Adrenal gland (tissue), 5 donors: ENCODE data around the gene VPS35L.

Experiments used
- POLR2A ChIP-seq, 2 donors: fragments of 450-650 bp; IDR thresholded peaks; one replicate each; pipeline ENCODE4 v1.6.1; 2017; ENCODE audit warnings: antibody characterized with exemption in 2 of 2, mild to moderate bottlenecking in 2 of 2, moderate library complexity in 1 of 2
- TF ChIP-seq, protein P1 (sequence below), 6 experiments: fragments of 450-650 bp in 4 of 6; fragments of 200-600 bp in 2 of 6; sonication (generic) in 1 of 6; IDR thresholded peaks; 1 replicate in 5 of 6; 2 replicates in 1 of 6; pipeline versions ENCODE4 v1.5.1 to v1.8.0; 2016 to 2021; ENCODE audit warnings: antibody characterized with exemption in 6 of 6, mild to moderate bottlenecking in 2 of 6, moderate library complexity in 1 of 6
- donor health status: DM: no; HTN: no; CAD: no.

DNA sequence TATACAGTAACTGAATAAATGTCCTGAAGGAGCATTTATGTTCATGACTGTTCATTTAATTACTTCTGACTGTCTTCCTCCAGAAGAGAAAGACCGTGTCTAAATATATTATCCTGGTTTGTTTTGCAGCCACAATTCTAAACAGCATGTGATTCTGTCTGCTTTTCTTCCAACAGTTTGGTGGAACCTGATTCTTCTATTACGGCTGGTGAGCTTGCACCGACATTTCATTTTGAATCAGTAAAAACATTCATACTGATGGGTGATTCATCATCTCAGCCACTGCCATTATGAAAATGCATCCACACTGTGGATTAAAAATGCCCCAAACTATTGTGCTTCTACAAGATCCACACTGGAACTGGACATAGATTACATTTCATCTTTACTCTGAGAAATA lies 145.6 kb downstream of the VPS35L start:
- TF ChIP-seq, protein P1, sequence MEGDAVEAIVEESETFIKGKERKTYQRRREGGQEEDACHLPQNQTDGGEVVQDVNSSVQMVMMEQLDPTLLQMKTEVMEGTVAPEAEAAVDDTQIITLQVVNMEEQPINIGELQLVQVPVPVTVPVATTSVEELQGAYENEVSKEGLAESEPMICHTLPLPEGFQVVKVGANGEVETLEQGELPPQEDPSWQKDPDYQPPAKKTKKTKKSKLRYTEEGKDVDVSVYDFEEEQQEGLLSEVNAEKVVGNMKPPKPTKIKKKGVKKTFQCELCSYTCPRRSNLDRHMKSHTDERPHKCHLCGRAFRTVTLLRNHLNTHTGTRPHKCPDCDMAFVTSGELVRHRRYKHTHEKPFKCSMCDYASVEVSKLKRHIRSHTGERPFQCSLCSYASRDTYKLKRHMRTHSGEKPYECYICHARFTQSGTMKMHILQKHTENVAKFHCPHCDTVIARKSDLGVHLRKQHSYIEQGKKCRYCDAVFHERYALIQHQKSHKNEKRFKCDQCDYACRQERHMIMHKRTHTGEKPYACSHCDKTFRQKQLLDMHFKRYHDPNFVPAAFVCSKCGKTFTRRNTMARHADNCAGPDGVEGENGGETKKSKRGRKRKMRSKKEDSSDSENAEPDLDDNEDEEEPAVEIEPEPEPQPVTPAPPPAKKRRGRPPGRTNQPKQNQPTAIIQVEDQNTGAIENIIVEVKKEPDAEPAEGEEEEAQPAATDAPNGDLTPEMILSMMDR (IDR thresholded peaks at IDR 0.05), result no peak
- no peak for TF ChIP-seq POLR2A (IDR thresholded peaks at IDR 0.05)
